ENCODE data around the gene SV2C.
"Not testable (repeated sequence)": the region's sequence is repeated elsewhere in the genome, so short reads cannot be mapped to it uniquely, and the experiment has no call there.

Gene SV2C

GRCh38 chr5:76363352-76364225 is 280.4 kb downstream of the SV2C start:
- peak in 1 of 2 donors; percentile 31 for DNase-seq

- no peak for DNase-seq
Observed at GRCh38 chr5:76364226-76364589, 281.0 kb downstream of the SV2C start.

- no peak for DNase-seq
Observed at GRCh38 chr5:76365561-76365960, 282.4 kb downstream of the SV2C start.

- no peak for DNase-seq
Observed at GRCh38 chr5:76366596-76366995, 283.4 kb downstream of the SV2C start.

GRCh38 chr5:76367623-76368371 is 284.6 kb downstream of the SV2C start:
- no peak for DNase-seq

GRCh38 chr5:76368941-76369340 is 285.8 kb downstream of the SV2C start:
- no peak for DNase-seq

- not testable (repeated sequence) for DNase-seq
Observed at GRCh38 chr5:76369668-76370067, 286.5 kb downstream of the SV2C start.

GRCh38 chr5:76371960-76372322 is 288.8 kb downstream of the SV2C start:
- no peak for DNase-seq

GRCh38 chr5:76372323-76373054 is 289.3 kb downstream of the SV2C start:
- peak in 1 of 2 donors; percentile 19 for DNase-seq

GRCh38 chr5:76376148-76376865 is 293.1 kb downstream of the SV2C start:
- no peak for DNase-seq

GRCh38 chr5:76376866-76377230 is 293.7 kb downstream of the SV2C start:
- DNase-seq = no peak

GRCh38 chr5:76378355-76378754 is 295.2 kb downstream of the SV2C start:
- no peak for DNase-seq

- DNase-seq = no peak
Observed at GRCh38 chr5:76379316-76379715, 296.1 kb downstream of the SV2C start.

GRCh38 chr5:76379855-76380254 is 296.7 kb downstream of the SV2C start:
- DNase-seq = no peak

- no peak for DNase-seq
Observed at GRCh38 chr5:76380346-76381066, 297.3 kb downstream of the SV2C start.

- no peak for DNase-seq
Observed at GRCh38 chr5:76383126-76383832, 300.1 kb downstream of the SV2C start.

GRCh38 chr5:76384189-76384588 is 301.0 kb downstream of the SV2C start:
- no peak for DNase-seq

- no peak for DNase-seq
Observed at GRCh38 chr5:76384705-76385104, 301.5 kb downstream of the SV2C start.

- no peak for DNase-seq
Observed at GRCh38 chr5:76385540-76385939, 302.4 kb downstream of the SV2C start.

- no peak for DNase-seq
Observed at GRCh38 chr5:76386360-76386759, 303.2 kb downstream of the SV2C start.

- DNase-seq = no peak
Observed at GRCh38 chr5:76388236-76388635, 305.1 kb downstream of the SV2C start.

Measured in CD4-positive, alpha-beta T cell treated with Interleukin-4 for 1 hour (primary cell).